Mesenchymal stem cell (in vitro differentiated cells and primary cell): ENCODE results near the gene ITGA5.

Experiments
- DNase-seq: peaks from one replicate; pipeline ENCODE4 v3.0.0-alpha.2; 2013
- H2AFZ ChIP-seq: one replicate; pipeline ENCODE4 v1.6.1; 2013; ENCODE audit warnings: low read depth, mild to moderate bottlenecking, control low read depth, inconsistent platforms, low read length, moderate library complexity
- H2AK5ac ChIP-seq: 2 replicates; pipeline ENCODE4 v1.6.1; 2013; ENCODE audit warnings: low read length, moderate library complexity, mild to moderate bottlenecking, inconsistent platforms; ENCODE audit not compliant: severe bottlenecking
- H2BK120ac ChIP-seq: one replicate; pipeline ENCODE4 v1.6.1; 2013; ENCODE audit warnings: low read depth, mild to moderate bottlenecking, inconsistent platforms, low read length, moderate library complexity
- H2BK12ac ChIP-seq, 2 experiments: one replicate each; pipeline ENCODE4 v1.6.1; 2013; ENCODE audit warnings: inconsistent platforms in 2 of 2, low read length in 2 of 2, mild to moderate bottlenecking in 2 of 2, moderate library complexity in 2 of 2, control low read depth in 1 of 2
- H2BK15ac ChIP-seq: one replicate; pipeline ENCODE4 v1.6.1; 2013; ENCODE audit warnings: mild to moderate bottlenecking, low read depth, inconsistent platforms; ENCODE audit not compliant: poor library complexity, severe bottlenecking
- H2BK5ac ChIP-seq: 2 replicates; pipeline ENCODE4 v1.6.1; 2013; ENCODE audit warnings: low read depth, mild to moderate bottlenecking, low read length, control low read depth, inconsistent platforms; ENCODE audit not compliant: poor library complexity, severe bottlenecking
- H3K14ac ChIP-seq, 2 experiments: one replicate each; pipeline ENCODE4 v1.6.1; 2013; ENCODE audit warnings: inconsistent platforms in 2 of 2, low read length in 2 of 2, control low read depth in 1 of 2, mild to moderate bottlenecking in 1 of 2, moderate library complexity in 1 of 2
- H3K18ac ChIP-seq, 2 experiments: one replicate each; pipeline ENCODE4 v1.6.1; 2013; ENCODE audit warnings: inconsistent platforms in 2 of 2, low read length in 2 of 2, control low read depth in 1 of 2, low read depth in 1 of 2, mild to moderate bottlenecking in 1 of 2
- H3K23ac ChIP-seq, 2 experiments: one replicate each; pipeline ENCODE4 v1.6.1; 2013; ENCODE audit warnings: inconsistent platforms in 2 of 2, low read length in 2 of 2, mild to moderate bottlenecking in 2 of 2, moderate library complexity in 2 of 2, control low read depth in 1 of 2
- H3K27ac ChIP-seq: 2 replicates; pipeline ENCODE4 v1.5.1; 2013; ENCODE audit warnings: mild to moderate bottlenecking, moderate library complexity, low read length, control low read depth, inconsistent platforms; ENCODE audit not compliant: poor library complexity, severe bottlenecking
- H3K27me3 ChIP-seq, 2 experiments: 2 replicates each; pipeline versions ENCODE4 v1.6.1 to v1.7.0; 2013; ENCODE audit warnings: low read length in 2 of 2, mild to moderate bottlenecking in 2 of 2, moderate library complexity in 2 of 2, control low read depth in 1 of 2, inconsistent platforms in 1 of 2; ENCODE audit not compliant: control insufficient read depth in 1 of 2, insufficient read depth in 1 of 2
- H3K36me3 ChIP-seq, 2 experiments: 2 replicates each; pipeline versions ENCODE4 v1.6.1 to v1.7.0; 2013; ENCODE audit warnings: low read length in 2 of 2, control low read depth in 1 of 2, inconsistent platforms in 1 of 2, low read depth in 1 of 2, mild to moderate bottlenecking in 1 of 2; ENCODE audit not compliant: insufficient read depth in 2 of 2, control insufficient read depth in 1 of 2
- H3K4ac ChIP-seq, 2 experiments: one replicate each; pipeline ENCODE4 v1.6.1; 2013; ENCODE audit warnings: inconsistent platforms in 2 of 2, low read length in 2 of 2, mild to moderate bottlenecking in 2 of 2, moderate library complexity in 2 of 2, control low read depth in 1 of 2, low read depth in 1 of 2
- H3K4me1 ChIP-seq: 2 replicates; pipeline ENCODE4 v1.6.1; 2013; ENCODE audit warnings: low read depth, low read length, control low read depth; ENCODE audit not compliant: control insufficient read depth, insufficient read depth
- H3K4me2 ChIP-seq: 2 replicates; pipeline ENCODE4 v1.6.1; 2013; ENCODE audit warnings: low read length, mild to moderate bottlenecking, inconsistent platforms; ENCODE audit not compliant: poor library complexity, severe bottlenecking
- H3K4me3 ChIP-seq, 2 experiments: 2 replicates each; pipeline versions ENCODE4 v1.5.1 to v1.7.0; 2013; ENCODE audit warnings: low read length in 2 of 2, mild to moderate bottlenecking in 2 of 2, control low read depth in 1 of 2, low read depth in 1 of 2; ENCODE audit not compliant: insufficient read depth in 1 of 2
- H3K79me1 ChIP-seq: replicated peaks from 2 replicates; pipeline ENCODE4 v1.6.1; 2013; ENCODE audit warnings: mild to moderate bottlenecking, control low read depth, low read length, inconsistent platforms; ENCODE audit not compliant: poor library complexity, severe bottlenecking
- H3K9ac ChIP-seq: 2 replicates; pipeline ENCODE4 v1.7.0; 2013; ENCODE audit warnings: mild to moderate bottlenecking, low read length, moderate library complexity
- H3K9me3 ChIP-seq: 2 replicates; pipeline ENCODE4 v1.7.0; 2013; ENCODE audit warnings: mild to moderate bottlenecking, low read length; ENCODE audit not compliant: control insufficient read depth
- H4K8ac ChIP-seq: one replicate; pipeline ENCODE4 v1.6.1; 2013; ENCODE audit warnings: inconsistent platforms, mild to moderate bottlenecking, low read length, moderate library complexity
- H4K91ac ChIP-seq: one replicate; pipeline ENCODE4 v1.6.1; 2013; ENCODE audit warnings: mild to moderate bottlenecking, low read length, inconsistent platforms
- WGBS: methylation state at CpG from one replicate; pipeline ENCODE4 v1.1.7; 2013; ENCODE audit warnings: mixed read lengths; 5-methylcytosine and 5-hydroxymethylcytosine counted together

ITGA5 gene

DNA sequence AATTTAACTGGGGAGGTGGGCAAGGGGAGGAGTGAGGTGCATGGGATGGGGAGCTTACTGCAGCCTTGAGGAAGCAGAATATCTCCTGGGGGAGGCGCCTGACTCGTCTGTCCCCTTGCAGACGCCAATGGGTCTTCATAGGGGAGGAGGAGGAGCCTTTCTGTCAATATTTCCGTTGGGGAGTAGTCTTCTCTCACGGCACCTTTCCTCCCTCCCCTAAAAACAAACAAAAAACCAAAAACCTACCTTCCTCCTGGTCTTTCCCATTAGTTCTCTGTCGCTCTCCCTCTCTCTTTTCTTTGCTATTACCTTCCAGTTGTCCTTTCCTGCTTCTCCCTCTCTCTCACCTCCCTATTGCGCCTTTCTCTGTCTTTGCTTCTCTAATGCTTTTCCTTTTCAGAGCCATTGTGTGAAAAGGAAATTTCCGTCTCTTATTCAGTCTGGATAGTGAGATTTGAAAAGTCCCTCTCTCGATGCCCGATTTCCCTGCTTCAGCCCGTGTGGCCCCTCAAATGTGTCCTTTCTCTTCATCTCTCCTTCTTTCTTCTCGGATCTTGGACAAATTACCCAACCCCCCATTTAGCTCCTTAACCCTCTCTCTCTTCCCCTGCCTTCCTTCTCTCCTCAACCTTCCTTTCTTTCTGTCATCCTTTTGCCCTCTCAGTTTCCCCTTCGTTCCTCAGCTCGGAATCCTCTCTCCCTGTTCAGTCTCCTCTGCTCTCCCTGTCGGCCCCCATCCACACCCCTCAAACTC lies 60.7 kb downstream of the ITGA5 start:
- Histone ChIP-seq H3K79me1 (peaks cover 9% of the 10 kb centered on the region), H2BK15ac (peak overlapping the region; percentile 54), H3K18ac (peak overlapping the region; percentile 83 to 100), H2BK12ac (peak overlapping the region; percentile 71 to 96), H3K4me3 (peak overlapping the region; percentile 57 to 84), H2BK120ac (peak overlapping the region; percentile 29), H3K9ac (peak overlapping the region; percentile 96), H3K14ac (peak overlapping the region in 1 of 2 experiments; percentile 99), H3K27me3 (no peaks in the 10 kb centered on the region), H3K4me1 (peaks cover 29% of the 10 kb centered on the region), H4K91ac (peak overlapping the region; percentile 62), H3K23ac (peak overlapping the region in 1 of 2 experiments; percentile 100), H3K36me3 (peaks cover 0 to 7% of the 10 kb centered on the region in 2 experiments), H4K8ac (peak overlapping the region; percentile 67), H2AK5ac (peak overlapping the region; percentile 8), H3K4ac (peak overlapping the region; percentile 68 to 99), H3K27ac (peak overlapping the region; percentile 78), H2AFZ (peak overlapping the region; percentile 86), H2BK5ac (peak overlapping the region; percentile 75), H3K4me2 (peak overlapping the region; percentile 81), H3K9me3 (no peaks in the 10 kb centered on the region)
- WGBS, result 3% methylated on average over 12 of the region's 15 CpGs
- DNase-seq, result peak; percentile 75

DNA sequence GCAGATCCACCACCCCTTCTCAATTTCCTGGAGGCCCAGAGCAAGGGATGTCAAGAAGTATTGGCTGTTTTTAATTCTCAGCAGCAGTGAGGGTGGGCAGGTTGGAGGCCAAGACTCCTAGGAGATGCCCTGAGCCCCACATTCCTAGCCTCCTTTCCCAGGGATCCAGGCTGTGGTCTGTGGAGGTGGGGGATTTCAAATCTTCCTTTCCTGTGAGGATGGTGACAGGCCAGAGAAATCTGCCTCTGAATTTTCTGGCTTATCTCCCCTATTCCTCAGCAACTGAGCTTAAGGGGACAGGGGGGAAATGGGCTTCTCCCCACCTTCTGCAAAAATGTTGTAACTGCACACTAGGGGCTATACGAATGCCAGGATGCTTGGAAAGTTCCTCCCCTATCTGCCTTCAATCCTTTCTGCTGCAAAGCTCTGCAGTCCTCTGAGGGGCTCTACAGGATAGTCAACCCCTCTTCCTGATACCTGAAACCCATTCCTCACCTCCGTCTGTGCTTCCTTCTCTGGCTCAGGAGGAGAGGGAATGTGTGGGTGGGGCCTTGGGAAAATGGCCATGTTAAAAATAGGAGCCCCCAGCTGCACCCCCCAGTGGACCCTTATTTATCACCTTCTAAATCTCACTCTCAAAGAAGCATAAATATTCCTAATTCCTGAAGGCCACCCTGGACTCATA lies 61.4 kb downstream of the ITGA5 start:
- Histone ChIP-seq H3K9ac (peak overlapping the region; percentile 96), H2BK120ac (peak overlapping the region; percentile 64), H2BK12ac (peak overlapping the region; percentile 77 to 95), H3K14ac (peak overlapping the region in 1 of 2 experiments; percentile 18), H3K27me3 (no peaks in the 10 kb centered on the region), H2BK5ac (no peak overlapping the region), H4K8ac (peak overlapping the region; percentile 71), H4K91ac (peak overlapping the region; percentile 83), H2AK5ac (peak overlapping the region; percentile 64), H3K4me3 (peak overlapping the region in 1 of 2 experiments; percentile 84), H3K23ac (peak overlapping the region; percentile 9 to 10), H3K36me3 (peaks cover 0 to 8% of the 10 kb centered on the region in 2 experiments), H3K18ac (peak overlapping the region; percentile 64 to 79), H3K4ac (peak overlapping the region; percentile 73 to 99), H3K79me1 (peaks cover 9% of the 10 kb centered on the region), H2BK15ac (peak overlapping the region; percentile 54), H3K4me1 (peaks cover 32% of the 10 kb centered on the region), H2AFZ (peak overlapping the region; percentile 29), H3K4me2 (peak overlapping the region; percentile 81), H3K27ac (no peak overlapping the region), H3K9me3 (no peaks in the 10 kb centered on the region)
- 60% methylated on average over 1 of the region's 2 CpGs for WGBS
- no peak for DNase-seq

- no peak overlapping the region for H3K23ac ChIP-seq
- peaks cover 35% of the 10 kb centered on the region for H3K4me1 ChIP-seq
- no peaks in the 10 kb centered on the region for H3K27me3 ChIP-seq
- peak overlapping the region; percentile 12 for H4K8ac ChIP-seq
- peaks cover 0 to 12% of the 10 kb centered on the region in 2 experiments for H3K36me3 ChIP-seq
- peak overlapping the region in 1 of 2 experiments; percentile 18 for H3K14ac ChIP-seq
- H3K4ac ChIP-seq, result peak overlapping the region; percentile 73 to 74
- H2BK120ac ChIP-seq, result no peak overlapping the region
- H2BK12ac ChIP-seq, result peak overlapping the region; percentile 75 to 95
- no peak overlapping the region for H3K9ac ChIP-seq
- no peaks in the 10 kb centered on the region for H3K9me3 ChIP-seq
- no peak overlapping the region for H3K4me3 ChIP-seq
- H2AK5ac ChIP-seq, result peak overlapping the region; percentile 49
- no peak overlapping the region for H2AFZ ChIP-seq
- H3K27ac ChIP-seq, result no peak overlapping the region
- WGBS, result 59% methylated on average over 1 of the region's 4 CpGs
- H3K4me2 ChIP-seq, result no peak overlapping the region
- H2BK15ac ChIP-seq, result peak overlapping the region; percentile 30
- peak overlapping the region; percentile 83 for H4K91ac ChIP-seq
- DNase-seq, result peak; percentile 48
- H3K79me1 ChIP-seq, result peaks cover 9% of the 10 kb centered on the region
- H2BK5ac ChIP-seq, result peak overlapping the region; percentile 5
- H3K18ac ChIP-seq, result peak overlapping the region; percentile 64 to 79
These were observed 62.1 kb downstream of the ITGA5 start for GRCh38 chr12:54356951-54357356.

- Histone ChIP-seq H3K14ac (no peak overlapping the region), H3K18ac (peak overlapping the region in 1 of 2 experiments; percentile 29), H3K27me3 (no peaks in the 10 kb centered on the region), H3K4me2 (no peak overlapping the region), H2BK5ac (no peak overlapping the region), H4K8ac (peak overlapping the region; percentile 56), H2AFZ (no peak overlapping the region), H3K4ac (peak overlapping the region in 1 of 2 experiments; percentile 84), H3K4me1 (peaks cover 37% of the 10 kb centered on the region), H3K9me3 (no peaks in the 10 kb centered on the region), H3K36me3 (peaks cover 6 to 17% of the 10 kb centered on the region in 2 experiments), H3K27ac (no peak overlapping the region), H3K9ac (no peak overlapping the region), H3K79me1 (peaks cover 9% of the 10 kb centered on the region), H3K23ac (no peak overlapping the region), H2BK120ac (no peak overlapping the region), H2BK15ac (no peak overlapping the region), H2AK5ac (peak overlapping the region; percentile 16), H2BK12ac (peak overlapping the region in 1 of 2 experiments; percentile 60), H3K4me3 (no peak overlapping the region), H4K91ac (no peak overlapping the region)
- 65% methylated on average over 3 of the region's 3 CpGs for WGBS
- peak; percentile 15 for DNase-seq
These were observed 62.8 kb downstream of the ITGA5 start for GRCh38 chr12:54356228-54356627.
